ENCODE data around the gene KCNJ11.

KCNJ11 gene

DNA sequence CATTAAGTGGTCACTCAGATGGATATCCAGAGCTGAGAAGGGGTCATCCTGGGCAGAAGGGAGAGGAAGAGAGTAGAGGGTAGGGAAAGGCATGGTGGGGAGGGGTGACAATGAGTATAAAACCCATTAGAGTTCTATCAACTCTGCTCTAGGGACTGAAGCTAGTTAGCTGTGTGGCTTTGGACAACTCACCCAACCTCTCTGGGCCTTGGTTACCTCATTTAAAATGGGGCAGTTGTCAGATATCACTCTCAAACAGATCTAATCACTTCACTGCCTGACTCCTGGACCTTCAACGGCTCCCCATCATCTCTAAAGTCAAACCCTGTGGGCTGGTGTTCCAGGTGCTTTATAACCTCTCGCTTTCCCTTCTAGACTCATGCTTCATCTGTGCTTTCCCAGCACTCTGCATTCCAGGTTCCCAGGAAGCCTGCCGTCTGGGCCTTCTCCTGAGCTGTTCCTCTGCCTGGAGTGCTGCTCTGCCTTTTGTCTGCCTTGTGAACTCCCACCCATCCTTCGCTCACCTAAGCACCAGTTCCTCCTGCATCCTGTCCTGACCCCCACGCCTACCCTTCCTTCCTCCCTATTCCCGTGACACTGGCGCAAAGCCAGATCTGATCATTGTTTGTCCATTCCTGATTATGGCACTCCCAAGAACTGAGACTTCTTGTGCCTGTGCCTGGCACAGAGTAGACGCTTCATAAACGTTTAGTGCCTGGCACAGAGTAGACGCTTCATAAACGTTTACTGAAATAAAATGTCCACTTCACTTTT lies 22.3 kb upstream of the KCNJ11 start:
- no peaks in the 10 kb centered on the region for H3K27me3 ChIP-seq (ENCODE audit: control insufficient read depth, insufficient read depth, low read length)
- H3K27ac ChIP-seq, result no peak overlapping the region
- H2AFZ ChIP-seq, result no peak overlapping the region

DNA sequence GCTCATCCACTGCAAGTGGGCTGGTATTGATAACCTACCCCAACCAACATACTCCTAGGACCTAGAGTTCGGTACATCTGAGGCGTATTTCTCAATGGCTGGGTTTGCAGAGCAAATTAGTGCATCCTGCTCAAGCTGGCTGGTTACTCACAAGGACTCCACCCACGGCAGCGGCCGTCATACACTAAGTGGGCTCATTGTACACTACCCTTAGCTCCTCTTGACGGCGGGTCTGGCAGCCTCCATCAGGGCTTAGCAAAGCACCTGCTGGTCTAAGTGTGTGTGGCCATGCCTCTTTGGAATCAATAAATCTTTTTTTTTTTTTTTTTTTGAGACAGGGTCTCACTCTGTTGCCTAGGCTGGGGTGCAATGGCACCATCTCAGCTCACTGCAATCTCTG lies 20.2 kb upstream of the KCNJ11 start:
- H3K9me3 ChIP-seq (ENCODE audit: control insufficient read depth, low read length), result no peaks in the 10 kb centered on the region
- H3K4me2 ChIP-seq (ENCODE audit: low read length), result no peak overlapping the region
- no peak overlapping the region for H2AFZ ChIP-seq
- no peak overlapping the region for H3K27ac ChIP-seq
- H3K4me3 ChIP-seq (ENCODE audit: low read depth, low read length), result no peak overlapping the region
- no peaks in the 10 kb centered on the region for H3K27me3 ChIP-seq (ENCODE audit: control insufficient read depth, insufficient read depth, low read length)
- H3K79me2 ChIP-seq, result no peaks in the 10 kb centered on the region
- no peaks in the 10 kb centered on the region for H3K4me1 ChIP-seq
- TF ChIP-seq, protein P1, sequence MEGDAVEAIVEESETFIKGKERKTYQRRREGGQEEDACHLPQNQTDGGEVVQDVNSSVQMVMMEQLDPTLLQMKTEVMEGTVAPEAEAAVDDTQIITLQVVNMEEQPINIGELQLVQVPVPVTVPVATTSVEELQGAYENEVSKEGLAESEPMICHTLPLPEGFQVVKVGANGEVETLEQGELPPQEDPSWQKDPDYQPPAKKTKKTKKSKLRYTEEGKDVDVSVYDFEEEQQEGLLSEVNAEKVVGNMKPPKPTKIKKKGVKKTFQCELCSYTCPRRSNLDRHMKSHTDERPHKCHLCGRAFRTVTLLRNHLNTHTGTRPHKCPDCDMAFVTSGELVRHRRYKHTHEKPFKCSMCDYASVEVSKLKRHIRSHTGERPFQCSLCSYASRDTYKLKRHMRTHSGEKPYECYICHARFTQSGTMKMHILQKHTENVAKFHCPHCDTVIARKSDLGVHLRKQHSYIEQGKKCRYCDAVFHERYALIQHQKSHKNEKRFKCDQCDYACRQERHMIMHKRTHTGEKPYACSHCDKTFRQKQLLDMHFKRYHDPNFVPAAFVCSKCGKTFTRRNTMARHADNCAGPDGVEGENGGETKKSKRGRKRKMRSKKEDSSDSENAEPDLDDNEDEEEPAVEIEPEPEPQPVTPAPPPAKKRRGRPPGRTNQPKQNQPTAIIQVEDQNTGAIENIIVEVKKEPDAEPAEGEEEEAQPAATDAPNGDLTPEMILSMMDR (IDR thresholded peaks at IDR 0.05), result no peak
- H3K9ac ChIP-seq, result no peak overlapping the region
- no peaks in the 10 kb centered on the region for H3K36me3 ChIP-seq (ENCODE audit: control insufficient read depth, insufficient read depth, low read length)

More for the DNA sequence above, 22.3 kb upstream of the KCNJ11 start:
- no peak overlapping the region for H3K4me3 ChIP-seq (ENCODE audit: low read depth, low read length)
- no peak overlapping the region for H3K9ac ChIP-seq
- H3K4me2 ChIP-seq (ENCODE audit: low read length), result no peak overlapping the region
- no peaks in the 10 kb centered on the region for H3K4me1 ChIP-seq
- no peaks in the 10 kb centered on the region for H3K36me3 ChIP-seq (ENCODE audit: control insufficient read depth, insufficient read depth, low read length)
- H3K9me3 ChIP-seq (ENCODE audit: control insufficient read depth, low read length), result no peaks in the 10 kb centered on the region
- TF ChIP-seq, protein P1 (IDR thresholded peaks at IDR 0.05), result no peak
- no peaks in the 10 kb centered on the region for H3K79me2 ChIP-seq

DNA sequence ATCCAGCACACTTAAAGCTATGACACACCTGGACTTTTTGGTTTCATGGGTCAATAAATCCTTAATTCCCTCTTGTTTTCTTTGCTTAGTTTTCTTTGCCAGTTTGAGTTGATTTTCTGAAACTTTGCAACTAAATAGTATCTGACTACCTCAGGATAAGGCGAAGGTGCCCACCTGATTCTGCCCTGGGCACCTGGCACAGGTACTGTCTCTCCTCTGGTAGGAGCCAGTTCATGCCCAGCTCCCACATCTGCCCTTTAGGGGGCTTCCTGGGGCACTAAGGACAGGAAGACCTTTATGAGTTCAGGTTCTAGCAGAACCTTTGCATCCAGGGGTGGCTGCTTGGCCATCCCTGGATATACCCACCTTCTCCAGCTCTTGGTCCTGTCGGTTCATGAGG lies 19.6 kb upstream of the KCNJ11 start:
- Histone ChIP-seq H3K36me3 (ENCODE audit: control insufficient read depth, insufficient read depth, low read length) (no peaks in the 10 kb centered on the region), H3K4me1 (no peaks in the 10 kb centered on the region), H3K27me3 (ENCODE audit: control insufficient read depth, insufficient read depth, low read length) (no peaks in the 10 kb centered on the region), H3K4me2 (ENCODE audit: low read length) (no peak overlapping the region), H3K4me3 (ENCODE audit: low read depth, low read length) (no peak overlapping the region), H3K79me2 (no peaks in the 10 kb centered on the region), H3K9ac (no peak overlapping the region), H3K27ac (no peak overlapping the region), H2AFZ (no peak overlapping the region), H3K9me3 (ENCODE audit: control insufficient read depth, low read length) (no peaks in the 10 kb centered on the region)
- TF ChIP-seq, protein P1 (IDR thresholded peaks at IDR 0.05), result no peak

DNA sequence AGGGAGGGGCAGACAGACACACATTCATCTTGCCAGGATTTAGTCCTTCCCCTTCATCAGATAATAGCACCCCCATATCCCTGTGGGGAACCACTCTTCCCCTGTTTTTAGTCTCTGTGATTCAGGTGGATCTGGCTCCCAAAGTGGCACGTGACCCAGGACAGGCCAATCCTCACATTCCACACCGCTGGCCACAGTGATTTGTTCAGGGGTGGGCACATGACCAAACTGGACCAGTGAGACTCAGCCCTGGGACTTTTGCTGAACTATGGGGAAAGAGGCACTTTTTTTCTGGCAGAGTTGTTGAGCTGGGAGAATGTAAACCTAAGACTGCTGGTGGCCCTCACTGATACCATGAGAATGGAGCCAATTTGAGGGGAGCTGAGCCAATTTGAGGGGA lies 19.1 kb upstream of the KCNJ11 start:
- Histone ChIP-seq H3K27ac (no peak overlapping the region), H3K9ac (no peak overlapping the region), H3K36me3 (ENCODE audit: control insufficient read depth, insufficient read depth, low read length) (no peaks in the 10 kb centered on the region), H3K27me3 (ENCODE audit: control insufficient read depth, insufficient read depth, low read length) (no peaks in the 10 kb centered on the region), H3K4me1 (no peaks in the 10 kb centered on the region), H3K9me3 (ENCODE audit: control insufficient read depth, low read length) (no peaks in the 10 kb centered on the region), H3K4me2 (ENCODE audit: low read length) (no peak overlapping the region), H3K4me3 (ENCODE audit: low read depth, low read length) (no peak overlapping the region), H3K79me2 (no peaks in the 10 kb centered on the region), H2AFZ (no peak overlapping the region)
- TF ChIP-seq, protein P1 (IDR thresholded peaks at IDR 0.05), result no peak

DNA sequence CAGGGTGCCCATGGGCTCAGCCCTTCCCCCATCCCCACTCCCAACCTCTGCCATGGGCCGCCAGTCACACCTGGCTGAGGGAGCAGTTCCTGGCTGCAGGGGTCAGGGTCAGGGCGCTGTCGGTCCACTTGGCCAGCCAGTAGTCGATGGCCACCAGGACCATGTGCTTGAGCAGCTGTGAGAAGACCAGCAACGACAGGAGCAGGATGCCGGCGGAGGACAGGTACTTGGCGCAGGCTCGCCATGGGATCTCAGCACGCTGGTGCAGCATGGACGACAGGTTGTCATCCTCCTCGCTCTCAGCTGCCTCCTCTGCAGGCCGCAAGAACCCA lies 18.3 kb upstream of the KCNJ11 start:
- H2AFZ ChIP-seq, result no peak overlapping the region
- no peak overlapping the region for H3K27ac ChIP-seq
- TF ChIP-seq, protein P1 (IDR thresholded peaks at IDR 0.05), result no peak
- H3K36me3 ChIP-seq (ENCODE audit: control insufficient read depth, insufficient read depth, low read length), result no peaks in the 10 kb centered on the region
- H3K4me1 ChIP-seq, result no peaks in the 10 kb centered on the region
- H3K4me3 ChIP-seq (ENCODE audit: low read depth, low read length), result no peak overlapping the region
- H3K9ac ChIP-seq, result no peak overlapping the region
- H3K79me2 ChIP-seq, result no peaks in the 10 kb centered on the region
- H3K4me2 ChIP-seq (ENCODE audit: low read length), result no peak overlapping the region
- H3K27me3 ChIP-seq (ENCODE audit: control insufficient read depth, insufficient read depth, low read length), result no peaks in the 10 kb centered on the region
- H3K9me3 ChIP-seq (ENCODE audit: control insufficient read depth, low read length), result no peaks in the 10 kb centered on the region
